Prostate gland (tissue), 2 donors: ENCODE data around the gene YPEL4. TPM values are rescaled to one million over a fixed set of nuclear protein-coding genes. Genes with fewer than 3 reads are reported as not detected.

Experiments
- DNase-seq: peaks from one replicate; pipeline ENCODE4 v3.0.0-alpha.2; 2019; ENCODE audit warnings: low spot score
- H3K27ac ChIP-seq, 2 donors: fragments of 200-600 bp; sonication (generic); 2 replicates each; pipeline ENCODE4 v1.5.1; 2017 to 2019
- H3K27me3 ChIP-seq: fragments of 200-600 bp; sonication (generic); replicated peaks from 2 replicates; pipeline ENCODE4 v1.5.1; 2019; ENCODE audit not compliant: insufficient read depth
- H3K36me3 ChIP-seq, 2 donors: fragments of 200-600 bp; sonication (generic); 1 replicate in 1 of 2; 2 replicates in 1 of 2; pipeline versions ENCODE4 v1.5.1 to v1.8.1; 2017 to 2019
- H3K4me1 ChIP-seq: fragments of 200-600 bp; sonication (generic); replicated peaks from 2 replicates; pipeline ENCODE4 v1.5.1; 2019
- H3K4me3 ChIP-seq, 2 donors: fragments of 200-600 bp; sonication (generic); 2 replicates each; pipeline ENCODE4 v1.5.1; 2017 to 2019
- H3K9me3 ChIP-seq: fragments of 200-600 bp; sonication (generic); 2 replicates; pipeline ENCODE4 v1.5.1; 2017
- POLR2A ChIP-seq: fragments of 450-650 bp; IDR thresholded peaks from one replicate; pipeline ENCODE4 v1.6.1; 2016; ENCODE audit warnings: antibody characterized with exemption, mild to moderate bottlenecking
- POLR2AphosphoS5 ChIP-seq: sonication (generic); formaldehyde crosslinking; IDR thresholded peaks from one replicate; pipeline ENCODE4 v1.6.1; 2017; ENCODE audit warnings: antibody characterized with exemption
- WGBS: methylation state at CpG from one replicate; pipeline ENCODE4 v1.1.5; 2018; 5-methylcytosine and 5-hydroxymethylcytosine counted together
- intact Hi-C: fragments of 100-400 bp; cut with DNase I; formaldehyde crosslinking; loops from one replicate; pipeline ENCODE4 v1.14.2; 2022
- total RNA-seq, 2 donors: library from RNA; depleted of rRNA; stranded (reverse); fragments of >200 nt; gene quantifications; one replicate each; pipeline ENCODE4 v1.1.0, GENCODE V29; 2016
- TF ChIP-seq, protein P1 (sequence below), 4 experiments: fragments of 200-600 bp in 2 of 4; fragments of 450-650 bp in 2 of 4; sonication (generic) in 2 of 4; IDR thresholded peaks; 1 replicate in 3 of 4; 2 replicates in 1 of 4; pipeline ENCODE4 v1.5.1; 2016 to 2019; ENCODE audit warnings: antibody characterized with exemption in 4 of 4, mild to moderate bottlenecking in 2 of 4, moderate library complexity in 2 of 4

Gene YPEL4
- total RNA-seq, 2 donors from 2014 or later = 0.46 to 3.6 TPM

DNA sequence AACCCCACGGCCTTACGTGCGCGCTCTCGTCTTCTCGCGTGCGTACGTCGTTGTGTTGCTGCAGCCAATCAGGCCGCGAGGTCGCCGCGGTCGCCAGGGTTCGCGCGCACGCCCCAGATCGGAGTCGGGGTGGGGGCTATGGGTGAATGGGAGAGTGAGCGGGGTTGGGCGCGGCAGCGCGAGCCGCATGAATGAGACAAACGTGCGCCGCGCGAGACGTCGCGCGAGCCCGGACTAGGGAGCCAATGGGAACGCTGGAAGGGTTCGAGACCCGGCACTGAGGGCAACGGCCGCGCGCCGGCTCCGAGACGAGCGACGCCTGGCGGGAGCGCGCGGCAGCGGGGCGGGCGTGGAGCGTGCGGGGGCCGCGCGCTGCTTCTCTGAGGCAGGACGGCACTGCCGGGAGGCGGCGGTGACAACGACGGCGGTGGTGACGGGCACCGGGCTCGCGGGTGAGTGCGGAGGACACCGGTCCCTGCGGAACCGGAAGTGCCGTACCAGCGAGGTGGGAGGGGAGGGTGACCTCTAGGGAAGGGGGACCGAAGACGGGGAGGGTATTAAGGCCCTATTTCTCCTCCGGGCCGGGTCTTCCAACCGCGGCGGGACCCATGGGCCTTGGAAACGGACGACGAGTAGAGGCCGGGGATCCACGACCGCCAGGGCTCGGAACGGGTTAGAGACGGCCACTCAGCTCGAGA is 18.2 kb upstream of the YPEL4 start, which contains the start of gene ZDHHC5:
Gene ZDHHC5 (plus strand): TSS at position 379 of the 698 bp plus-strand sequence. CDS start 4,977 bp downstream, outside the sequence.
- peak within 1 kb of the TSS; percentile 81 to 99 for H3K4me3 ChIP-seq
- H3K27me3 ChIP-seq = no peaks in the 10 kb centered on the region
- WGBS = under 1% methylated on average over 96 of the region's 96 CpGs
- no peaks in the 10 kb centered on the region for H3K9me3 ChIP-seq
- DNase-seq = peak; percentile 99
- intact Hi-C loops = loop anchor here (5.0 kb wide), 2 partner anchors 44 to 94 kb away; partner anchors contain the start of genes CTNND1, MED19 and TMX2
- H3K36me3 ChIP-seq = peaks cover 0 to 2% of the 10 kb centered on the region in 2 donors
- H3K4me1 ChIP-seq = no peaks in the 10 kb centered on the region
- H3K27ac ChIP-seq = peak within 1 kb of the TSS; percentile 97 to 99
- TF ChIP-seq, protein P1, sequence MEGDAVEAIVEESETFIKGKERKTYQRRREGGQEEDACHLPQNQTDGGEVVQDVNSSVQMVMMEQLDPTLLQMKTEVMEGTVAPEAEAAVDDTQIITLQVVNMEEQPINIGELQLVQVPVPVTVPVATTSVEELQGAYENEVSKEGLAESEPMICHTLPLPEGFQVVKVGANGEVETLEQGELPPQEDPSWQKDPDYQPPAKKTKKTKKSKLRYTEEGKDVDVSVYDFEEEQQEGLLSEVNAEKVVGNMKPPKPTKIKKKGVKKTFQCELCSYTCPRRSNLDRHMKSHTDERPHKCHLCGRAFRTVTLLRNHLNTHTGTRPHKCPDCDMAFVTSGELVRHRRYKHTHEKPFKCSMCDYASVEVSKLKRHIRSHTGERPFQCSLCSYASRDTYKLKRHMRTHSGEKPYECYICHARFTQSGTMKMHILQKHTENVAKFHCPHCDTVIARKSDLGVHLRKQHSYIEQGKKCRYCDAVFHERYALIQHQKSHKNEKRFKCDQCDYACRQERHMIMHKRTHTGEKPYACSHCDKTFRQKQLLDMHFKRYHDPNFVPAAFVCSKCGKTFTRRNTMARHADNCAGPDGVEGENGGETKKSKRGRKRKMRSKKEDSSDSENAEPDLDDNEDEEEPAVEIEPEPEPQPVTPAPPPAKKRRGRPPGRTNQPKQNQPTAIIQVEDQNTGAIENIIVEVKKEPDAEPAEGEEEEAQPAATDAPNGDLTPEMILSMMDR (IDR thresholded peaks at IDR 0.05) = peak; percentile 56 to 85 (median 73)
- TF ChIP-seq POLR2A (peak; percentile 72), POLR2AphosphoS5 (peak; percentile 88)

DNA sequence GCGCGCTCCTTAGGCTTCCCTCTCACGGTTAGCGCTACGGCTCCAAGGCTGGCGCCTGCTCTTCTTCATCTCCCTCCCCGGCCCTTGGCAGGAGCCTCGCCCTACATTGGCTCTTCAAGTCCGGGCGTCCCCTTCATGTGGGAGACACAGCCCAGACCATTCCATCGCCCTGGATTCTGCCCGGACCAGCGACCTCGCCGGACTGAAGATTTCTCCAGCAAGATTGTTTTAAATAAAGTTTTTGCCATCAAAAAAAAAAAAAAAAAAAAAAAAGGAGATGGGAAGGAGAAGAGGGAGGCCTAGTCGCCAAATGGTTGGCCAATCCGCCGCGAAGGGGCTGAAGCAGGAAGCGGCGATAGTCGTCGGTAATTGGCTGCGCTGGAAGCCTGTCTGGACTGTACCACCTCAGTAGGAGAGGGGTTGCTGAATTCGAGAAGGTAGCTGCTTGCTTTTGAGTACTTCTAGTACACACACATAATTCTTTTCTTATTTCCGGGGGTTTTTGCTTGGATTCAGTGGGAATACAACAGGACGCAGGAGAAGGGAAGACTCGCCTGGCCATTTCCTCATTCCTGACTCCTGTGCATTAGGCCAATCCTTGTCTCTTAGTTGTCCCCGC is 17.5 kb upstream of the YPEL4 start:
- Histone ChIP-seq H3K4me3 (peak overlapping the region; percentile 81 to 99), H3K27ac (peak overlapping the region; percentile 97 to 99), H3K36me3 (no peaks in the 10 kb centered on the region), H3K4me1 (no peaks in the 10 kb centered on the region), H3K9me3 (no peaks in the 10 kb centered on the region), H3K27me3 (no peaks in the 10 kb centered on the region)
- peak; percentile 98 for DNase-seq
- under 1% methylated on average over 29 of the region's 29 CpGs for WGBS
- intact Hi-C loops = loop anchor here (5.0 kb wide), 2 partner anchors 45 to 95 kb away; partner anchors contain the start of genes CTNND1, MED19 and TMX2
- TF ChIP-seq, protein P1 (IDR thresholded peaks at IDR 0.05) = no peak
- TF ChIP-seq POLR2AphosphoS5 (no peak), POLR2A (no peak)

DNA sequence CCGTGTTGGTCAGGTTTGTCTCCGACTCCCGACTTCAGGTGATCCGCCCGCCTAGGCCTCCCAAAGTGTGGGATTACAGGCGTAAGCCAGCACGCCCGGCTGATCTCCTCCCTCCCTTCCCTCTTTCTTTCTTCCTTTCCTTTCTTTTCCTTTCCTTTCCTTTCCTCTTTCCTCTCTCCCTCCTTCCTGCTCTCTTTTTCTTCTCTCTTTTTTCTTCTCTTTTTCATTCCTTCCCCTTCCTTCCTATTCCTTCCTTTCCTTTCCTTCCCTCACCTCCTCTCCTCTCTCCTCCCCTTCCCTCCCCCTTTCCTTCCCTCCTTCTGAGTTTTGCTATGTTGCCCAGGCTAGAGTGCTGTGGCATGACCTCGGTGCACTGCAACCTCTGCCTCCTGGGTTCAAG is 14.3 kb upstream of the YPEL4 start:
- 80% methylated on average over 9 of the region's 9 CpGs for WGBS
- intact Hi-C loops = no loop called here
- no peak for DNase-seq

DNA sequence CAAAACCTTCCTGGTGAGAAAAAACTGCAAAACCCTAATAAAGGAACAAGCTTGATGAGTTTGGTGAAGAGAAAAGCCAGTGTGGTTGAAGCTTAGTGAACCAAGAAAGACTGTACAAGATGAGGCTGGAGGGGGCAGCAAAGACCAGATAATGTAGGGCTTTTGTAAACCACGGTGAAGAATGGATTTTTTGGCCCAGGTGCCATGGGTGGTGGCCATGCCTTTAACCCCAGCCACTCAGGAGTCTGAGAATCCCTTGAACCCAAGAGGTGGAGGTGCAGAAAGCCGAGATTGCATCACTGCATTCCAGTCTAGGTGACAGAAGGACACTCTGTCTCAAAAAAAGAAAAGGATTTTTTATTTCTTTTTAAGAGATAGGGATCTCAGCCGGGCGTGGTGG is 13.2 kb upstream of the YPEL4 start:
- WGBS = 47% methylated on average over 4 of the region's 4 CpGs
- TF ChIP-seq, protein P1 (IDR thresholded peaks at IDR 0.05) = no peak
- TF ChIP-seq POLR2AphosphoS5 = peak; percentile 20
- no peaks in the 10 kb centered on the region for H3K27me3 ChIP-seq
- no peak for DNase-seq
- no peak overlapping the region for H3K27ac ChIP-seq
- intact Hi-C loops = no loop called here
- peaks cover 4% of the 10 kb centered on the region for H3K4me1 ChIP-seq
- H3K9me3 ChIP-seq = no peaks in the 10 kb centered on the region
- no peak overlapping the region for H3K4me3 ChIP-seq
- H3K36me3 ChIP-seq = peaks cover 6 to 8% of the 10 kb centered on the region in 2 donors

More for the DNA sequence above, 14.3 kb upstream of the YPEL4 start:
- TF ChIP-seq, protein P1 (IDR thresholded peaks at IDR 0.05) = no peak
- TF ChIP-seq POLR2AphosphoS5 (no peak), POLR2A (no peak)
- Histone ChIP-seq H3K36me3 (peaks cover 6 to 8% of the 10 kb centered on the region in 2 donors), H3K27me3 (no peaks in the 10 kb centered on the region), H3K9me3 (no peaks in the 10 kb centered on the region), H3K27ac (no peak overlapping the region), H3K4me1 (no peaks in the 10 kb centered on the region), H3K4me3 (no peak overlapping the region)
